Lower leg skin (tissue), 4 donors: Measurements from ENCODE around the gene OXCT1. TPM values are rescaled to one million over a fixed set of nuclear protein-coding genes. Genes with fewer than 3 reads are reported as not detected.

Source experiments
- DNase-seq, 2 donors: peaks; one replicate each; pipeline ENCODE4 v3.0.0-alpha.2; 2019; ENCODE audit warnings: low spot score in 2 of 2
- H3K4me3 ChIP-seq: fragments of 200-600 bp; sonication (generic); 2 replicates; pipeline ENCODE4 v1.5.1; 2017; ENCODE audit warnings: mild to moderate bottlenecking, low read depth; ENCODE audit not compliant: poor library complexity, severe bottlenecking
- POLR2A ChIP-seq, 2 donors: fragments of 450-650 bp; IDR thresholded peaks; one replicate each; pipeline ENCODE4 v1.6.1; 2016 to 2017; ENCODE audit warnings: antibody characterized with exemption in 2 of 2, mild to moderate bottlenecking in 1 of 2, moderate library complexity in 1 of 2
- WGBS, 2 donors: methylation state at CpG; one replicate each; pipeline ENCODE4 v1.1.5; 2018; 5-methylcytosine and 5-hydroxymethylcytosine counted together
- intact Hi-C: fragments of 100-400 bp; cut with DNase I; formaldehyde crosslinking; loops from one replicate; pipeline ENCODE4 v1.15.0; 2023; ENCODE audit warnings: low total_unique reads
- total RNA-seq, 4 donors: library from RNA; depleted of rRNA; stranded (reverse); fragments of >200 nt; gene quantifications; one replicate each; pipeline ENCODE4 v1.1.0, GENCODE V29; 2016
- TF ChIP-seq, protein P1 (sequence below), 3 donors: fragments of 450-650 bp; IDR thresholded peaks; one replicate each; pipeline ENCODE4 v1.5.1; 2016; ENCODE audit warnings: antibody characterized with exemption in 3 of 3, mild to moderate bottlenecking in 3 of 3, moderate library complexity in 2 of 3

The OXCT1 gene
- total RNA-seq, 4 donors from 2014 or later = 19.0 to 28.8 (median 20.9) TPM

DNA sequence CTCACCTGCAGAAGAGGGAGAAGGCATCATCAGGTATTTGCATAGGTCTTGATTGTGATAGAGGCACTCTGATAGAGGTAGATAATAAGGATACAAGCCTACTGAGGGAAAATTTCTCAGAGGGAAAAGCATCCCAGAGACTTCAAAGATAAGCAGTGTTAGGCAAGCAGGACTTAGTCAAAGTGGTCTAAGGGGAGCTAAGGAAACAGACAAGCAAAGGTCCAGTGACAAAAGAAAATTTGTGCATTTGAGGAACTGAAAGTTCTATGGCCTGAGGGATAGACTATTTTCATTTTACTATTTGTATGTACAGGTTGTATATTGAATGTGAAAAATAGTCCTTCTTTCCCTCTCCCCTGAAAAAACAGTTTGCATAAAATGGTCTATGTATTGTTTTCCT, 27.4 kb downstream of the OXCT1 start:
- DNase-seq = no peak
- no peak overlapping the region for H3K4me3 ChIP-seq
- intact Hi-C loops = no loop called here
- TF ChIP-seq POLR2A (IDR thresholded peaks at IDR 0.05) = no peak
- TF ChIP-seq, protein P1, sequence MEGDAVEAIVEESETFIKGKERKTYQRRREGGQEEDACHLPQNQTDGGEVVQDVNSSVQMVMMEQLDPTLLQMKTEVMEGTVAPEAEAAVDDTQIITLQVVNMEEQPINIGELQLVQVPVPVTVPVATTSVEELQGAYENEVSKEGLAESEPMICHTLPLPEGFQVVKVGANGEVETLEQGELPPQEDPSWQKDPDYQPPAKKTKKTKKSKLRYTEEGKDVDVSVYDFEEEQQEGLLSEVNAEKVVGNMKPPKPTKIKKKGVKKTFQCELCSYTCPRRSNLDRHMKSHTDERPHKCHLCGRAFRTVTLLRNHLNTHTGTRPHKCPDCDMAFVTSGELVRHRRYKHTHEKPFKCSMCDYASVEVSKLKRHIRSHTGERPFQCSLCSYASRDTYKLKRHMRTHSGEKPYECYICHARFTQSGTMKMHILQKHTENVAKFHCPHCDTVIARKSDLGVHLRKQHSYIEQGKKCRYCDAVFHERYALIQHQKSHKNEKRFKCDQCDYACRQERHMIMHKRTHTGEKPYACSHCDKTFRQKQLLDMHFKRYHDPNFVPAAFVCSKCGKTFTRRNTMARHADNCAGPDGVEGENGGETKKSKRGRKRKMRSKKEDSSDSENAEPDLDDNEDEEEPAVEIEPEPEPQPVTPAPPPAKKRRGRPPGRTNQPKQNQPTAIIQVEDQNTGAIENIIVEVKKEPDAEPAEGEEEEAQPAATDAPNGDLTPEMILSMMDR (IDR thresholded peaks at IDR 0.05) = no peak

DNA sequence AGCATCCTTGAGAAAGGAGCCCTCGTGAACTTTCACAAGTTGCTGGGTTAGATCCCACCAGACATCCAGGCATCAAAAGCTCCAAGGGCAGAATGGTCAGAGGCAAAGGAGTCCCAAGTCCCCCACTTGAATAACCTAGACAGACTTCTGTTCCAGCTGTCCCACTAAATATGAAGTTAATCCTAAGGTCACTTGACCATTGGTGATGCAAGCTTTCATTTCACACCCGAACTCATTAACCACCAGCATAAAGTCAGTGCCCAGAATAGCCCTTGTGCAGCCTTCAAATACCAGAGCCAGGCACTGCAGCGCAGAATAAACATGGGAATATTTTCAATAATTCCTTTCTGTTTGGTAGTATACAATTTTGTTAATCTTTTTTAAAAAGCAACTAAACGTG, 28.9 kb downstream of the OXCT1 start:
- no peak for DNase-seq
- TF ChIP-seq POLR2A (IDR thresholded peaks at IDR 0.05) = no peak
- TF ChIP-seq, protein P1 (IDR thresholded peaks at IDR 0.05) = no peak
- no peak overlapping the region for H3K4me3 ChIP-seq
- 93 to 94% methylated on average over 4 of the region's 4 CpGs for WGBS, 2 donors
- intact Hi-C loops = no loop called here

DNA sequence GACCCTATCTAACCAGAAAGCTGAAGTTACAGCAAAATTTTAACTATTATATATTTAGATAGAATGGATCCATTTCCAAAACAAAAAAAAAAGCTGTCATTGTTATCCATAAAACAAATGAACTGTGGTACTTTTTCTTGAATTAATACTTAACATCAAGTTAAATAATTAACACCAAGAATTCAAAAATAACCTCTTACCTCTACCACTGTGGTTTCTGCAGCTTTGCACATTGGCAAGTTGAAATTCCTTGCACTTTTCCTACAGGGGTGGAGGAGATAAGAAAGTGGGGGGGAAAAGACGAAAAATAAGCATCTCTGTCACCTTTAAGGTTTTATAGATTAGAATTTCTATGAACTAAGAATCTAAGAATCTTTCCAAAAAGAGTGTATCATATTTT, 30.0 kb downstream of the OXCT1 start:
- intact Hi-C loops = no loop called here
- no peak for TF ChIP-seq POLR2A (IDR thresholded peaks at IDR 0.05)
- TF ChIP-seq, protein P1 (IDR thresholded peaks at IDR 0.05) = no peak
- H3K4me3 ChIP-seq = no peak overlapping the region
- DNase-seq = no peak
- 95 to 98% methylated on average over 1 of the region's 1 CpG for WGBS, 2 donors

DNA sequence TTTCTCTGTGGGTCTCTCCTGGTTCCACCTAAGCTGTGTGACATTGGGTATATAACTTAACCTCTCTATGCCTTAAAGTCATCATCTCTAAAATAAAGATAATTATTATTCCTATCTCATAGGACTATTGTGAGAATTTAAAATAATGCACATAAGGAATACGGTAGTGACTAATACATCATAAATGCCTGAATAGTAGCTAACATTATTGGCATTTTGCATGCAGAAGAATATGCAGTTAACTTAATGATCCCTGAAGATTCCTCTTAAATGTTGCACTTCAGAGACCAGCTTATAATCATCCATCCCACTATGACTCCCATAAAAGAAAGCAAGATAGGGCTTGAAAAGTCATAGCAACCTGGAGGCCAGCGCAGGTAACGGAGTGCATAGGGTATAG, 32.4 kb downstream of the OXCT1 start:
- intact Hi-C loops = no loop called here
- 94 to 99% methylated on average over 3 of the region's 3 CpGs for WGBS, 2 donors
- H3K4me3 ChIP-seq = no peak overlapping the region
- no peak for TF ChIP-seq POLR2A (IDR thresholded peaks at IDR 0.05)
- TF ChIP-seq, protein P1 (IDR thresholded peaks at IDR 0.05) = no peak
- no peak for DNase-seq

DNA sequence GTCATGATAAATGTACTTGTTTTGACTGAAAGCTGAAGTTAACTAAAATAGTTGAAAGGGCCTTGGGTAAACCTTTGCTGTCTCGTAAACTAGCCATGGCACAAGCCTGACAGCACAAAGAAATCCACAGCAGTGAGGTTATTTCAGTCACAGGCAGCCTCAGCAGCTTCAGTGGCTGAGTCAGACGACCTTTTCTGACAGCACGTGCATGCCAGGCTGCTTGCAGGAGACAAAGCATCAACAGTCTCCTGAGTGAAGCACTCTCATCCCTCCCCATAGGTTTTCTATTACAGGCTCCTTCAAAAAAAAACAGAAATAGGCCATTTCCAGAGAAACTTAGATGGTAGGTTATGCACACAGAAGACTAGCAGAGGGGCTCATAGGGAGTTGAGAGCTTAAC, 34.6 kb downstream of the OXCT1 start:
- intact Hi-C loops = no loop called here
- TF ChIP-seq POLR2A (IDR thresholded peaks at IDR 0.05) = no peak
- TF ChIP-seq, protein P1 (IDR thresholded peaks at IDR 0.05) = no peak
- 32 to 36% methylated on average over 3 of the region's 3 CpGs for WGBS, 2 donors
- H3K4me3 ChIP-seq = no peak overlapping the region
- DNase-seq = peak; percentile 45 to 86

DNA sequence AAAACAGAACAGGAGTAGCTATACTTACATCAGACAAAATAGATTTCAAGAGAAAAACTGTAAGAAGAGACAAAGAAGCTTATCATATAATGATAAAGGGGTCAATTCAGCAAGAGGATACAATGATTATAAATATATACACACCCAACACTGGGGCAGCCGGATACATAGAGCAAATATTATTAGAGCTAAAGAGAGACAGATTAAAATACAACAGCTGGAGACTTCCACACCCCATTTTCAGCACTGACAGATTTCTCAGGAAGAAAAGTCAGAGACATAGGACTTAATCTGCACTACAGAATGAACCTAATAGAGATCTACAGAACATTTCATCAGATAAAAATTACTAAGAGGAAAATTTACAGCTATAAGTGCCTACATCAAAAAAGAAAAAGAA, 35.7 kb downstream of the OXCT1 start:
- H3K4me3 ChIP-seq = no peak overlapping the region
- 82 to 89% methylated on average over 1 of the region's 1 CpG for WGBS, 2 donors
- TF ChIP-seq POLR2A (IDR thresholded peaks at IDR 0.05) = no peak
- TF ChIP-seq, protein P1 (IDR thresholded peaks at IDR 0.05) = no peak
- DNase-seq = no peak
- intact Hi-C loops = no loop called here
